Measurements from ENCODE around the gene VIPR1.

Gene VIPR1

GRCh38 chr3:42502429-42503250 lies at the start of gene VIPR1:
TSS of gene VIPR1 (plus strand) at chr3:42502643. CDS start at chr3:42502736, 93 bp downstream.
- DNase-seq (ENCODE audit: low read depth in 2 of 2) = peak; percentile 92

- no peak for DNase-seq (ENCODE audit: low read depth in 2 of 2)
Measured at GRCh38 chr3:42456211-42456610, 46.2 kb upstream of the VIPR1 start.

- no peak for DNase-seq (ENCODE audit: low read depth in 2 of 2)
Measured at GRCh38 chr3:42459151-42459550, 43.3 kb upstream of the VIPR1 start.

- DNase-seq (ENCODE audit: low read depth in 2 of 2) = no peak
Measured at GRCh38 chr3:42461762-42462161, 40.7 kb upstream of the VIPR1 start.

GRCh38 chr3:42463093-42463492 lies 39.4 kb upstream of the VIPR1 start:
- no peak for DNase-seq (ENCODE audit: low read depth in 2 of 2)

GRCh38 chr3:42468111-42468510 lies 34.3 kb upstream of the VIPR1 start:
- no peak for DNase-seq (ENCODE audit: low read depth in 2 of 2)

GRCh38 chr3:42472555-42472954 lies 29.9 kb upstream of the VIPR1 start:
- no peak for DNase-seq (ENCODE audit: low read depth in 2 of 2)

- DNase-seq (ENCODE audit: low read depth in 2 of 2) = no peak
Measured at GRCh38 chr3:42473083-42473932, 29.1 kb upstream of the VIPR1 start.

GRCh38 chr3:42476225-42477125 lies 26.0 kb upstream of the VIPR1 start:
- no peak for DNase-seq (ENCODE audit: low read depth in 2 of 2)

- DNase-seq (ENCODE audit: low read depth in 2 of 2) = no peak
Measured at GRCh38 chr3:42477696-42478095, 24.7 kb upstream of the VIPR1 start.

GRCh38 chr3:42478830-42479229 lies 23.6 kb upstream of the VIPR1 start:
- DNase-seq (ENCODE audit: low read depth in 2 of 2) = no peak

GRCh38 chr3:42486814-42487565 lies 15.5 kb upstream of the VIPR1 start:
- DNase-seq (ENCODE audit: low read depth in 2 of 2) = no peak

GRCh38 chr3:42488687-42489086 lies 13.8 kb upstream of the VIPR1 start:
- no peak for DNase-seq (ENCODE audit: low read depth in 2 of 2)

- DNase-seq (ENCODE audit: low read depth in 2 of 2) = no peak
Measured at GRCh38 chr3:42489116-42489936, 13.1 kb upstream of the VIPR1 start.

GRCh38 chr3:42489937-42490227 lies 12.6 kb upstream of the VIPR1 start:
- no peak for DNase-seq (ENCODE audit: low read depth in 2 of 2)

- DNase-seq (ENCODE audit: low read depth in 2 of 2) = no peak
Measured at GRCh38 chr3:42490243-42490642, 12.2 kb upstream of the VIPR1 start.

- no peak for DNase-seq (ENCODE audit: low read depth in 2 of 2)
Measured at GRCh38 chr3:42491881-42492507, 10.4 kb upstream of the VIPR1 start.

- DNase-seq (ENCODE audit: low read depth in 2 of 2) = no peak
Measured at GRCh38 chr3:42492508-42493080, 9.8 kb upstream of the VIPR1 start.

GRCh38 chr3:42493126-42493797 lies 9.2 kb upstream of the VIPR1 start:
- no peak for DNase-seq (ENCODE audit: low read depth in 2 of 2)

All from stimulated activated CD4-positive, alpha-beta T cell treated with anti-CD3 and anti-CD28 coated beads, Interleukin-1b, Interleukin-23, amount 100 ng/mL, for 4 hours (primary cell).